OCI-LY1 (cell line): ENCODE data around the gene NLRP4.

Experiments used
- EZH2 ChIP-seq: fragments of 200-600 bp; sonication (generic), shearing (Covaris generic); IDR thresholded peaks from 2 replicates; pipeline ENCODE4 v1.8.0; 2017; ENCODE audit warnings: borderline replicate concordance, mixed run types, mild to moderate bottlenecking, antibody characterized with exemption, low read length, moderate library complexity, mixed read lengths
- TF ChIP-seq, protein P1 (sequence below): fragments of 200-600 bp; sonication (generic), shearing (Covaris generic); IDR thresholded peaks from 2 replicates; pipeline ENCODE4 v1.5.1; 2017; ENCODE audit warnings: mild to moderate bottlenecking, antibody characterized with exemption, low read length, moderate library complexity, mixed read lengths

DNA sequence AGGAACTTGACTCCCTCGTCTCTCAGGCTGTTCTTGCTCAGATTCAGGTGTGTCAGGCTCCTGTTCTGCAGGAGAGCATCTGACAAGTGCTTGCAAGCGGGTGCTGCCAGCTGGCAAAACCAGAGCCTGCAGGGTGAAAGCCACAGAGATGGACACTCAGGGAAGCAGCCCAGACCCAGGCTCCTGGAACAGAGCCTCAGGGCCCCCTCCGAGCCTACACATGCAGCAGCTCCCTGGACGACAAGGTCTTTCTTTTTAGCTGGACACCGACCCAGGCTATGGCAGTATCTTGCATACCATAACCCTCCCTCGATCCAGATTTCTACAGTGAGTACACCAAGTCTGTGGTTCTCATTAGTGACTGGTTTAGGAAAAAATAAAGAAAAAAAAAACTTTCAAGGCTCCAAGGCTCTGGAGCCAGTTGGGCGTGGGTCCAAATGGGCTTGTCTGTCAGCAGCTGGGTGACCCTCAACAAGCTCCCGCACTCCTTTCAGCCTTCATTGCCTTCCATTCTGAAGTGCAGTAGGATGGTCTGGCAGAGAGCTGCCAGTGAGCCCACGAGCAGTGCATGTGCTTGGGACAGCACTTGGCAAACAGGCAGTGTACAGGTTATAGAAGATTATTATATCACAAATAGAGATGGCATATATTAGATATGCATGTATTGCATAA is 65.9 kb downstream of the NLRP4 start:
- TF ChIP-seq, protein P1, sequence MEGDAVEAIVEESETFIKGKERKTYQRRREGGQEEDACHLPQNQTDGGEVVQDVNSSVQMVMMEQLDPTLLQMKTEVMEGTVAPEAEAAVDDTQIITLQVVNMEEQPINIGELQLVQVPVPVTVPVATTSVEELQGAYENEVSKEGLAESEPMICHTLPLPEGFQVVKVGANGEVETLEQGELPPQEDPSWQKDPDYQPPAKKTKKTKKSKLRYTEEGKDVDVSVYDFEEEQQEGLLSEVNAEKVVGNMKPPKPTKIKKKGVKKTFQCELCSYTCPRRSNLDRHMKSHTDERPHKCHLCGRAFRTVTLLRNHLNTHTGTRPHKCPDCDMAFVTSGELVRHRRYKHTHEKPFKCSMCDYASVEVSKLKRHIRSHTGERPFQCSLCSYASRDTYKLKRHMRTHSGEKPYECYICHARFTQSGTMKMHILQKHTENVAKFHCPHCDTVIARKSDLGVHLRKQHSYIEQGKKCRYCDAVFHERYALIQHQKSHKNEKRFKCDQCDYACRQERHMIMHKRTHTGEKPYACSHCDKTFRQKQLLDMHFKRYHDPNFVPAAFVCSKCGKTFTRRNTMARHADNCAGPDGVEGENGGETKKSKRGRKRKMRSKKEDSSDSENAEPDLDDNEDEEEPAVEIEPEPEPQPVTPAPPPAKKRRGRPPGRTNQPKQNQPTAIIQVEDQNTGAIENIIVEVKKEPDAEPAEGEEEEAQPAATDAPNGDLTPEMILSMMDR: no peak
- no peak for TF ChIP-seq EZH2
